NCI-H524 (cell line): ENCODE data around the gene SLC13A4.
"Not testable (repeated sequence)": the region's sequence is repeated elsewhere in the genome, so short reads cannot be mapped to it uniquely, and the experiment has no call there.

ENCODE experiments used
- DNase-seq, 2 experiments: peaks; one replicate each; lab custom pipeline; 2025; lab: John Stamatoyannopoulos, UW

Gene SLC13A4

GRCh38 chr7:135753616-135754413, 25.8 kb upstream of the SLC13A4 start:
- DNase-seq: no peak

- DNase-seq: no peak
Measured at GRCh38 chr7:135748770-135749169, 20.8 kb upstream of the SLC13A4 start, which contains the start of gene FAM180A. Gene FAM180A, minus strand, starts transcription at chr7:135748813. Its CDS starts 233 bp downstream, at chr7:135748580.

- no peak for DNase-seq
Measured at GRCh38 chr7:135747366-135747765, 19.4 kb upstream of the SLC13A4 start.

- no peak for DNase-seq
Measured at GRCh38 chr7:135745703-135746312, 17.8 kb upstream of the SLC13A4 start.

GRCh38 chr7:135744938-135745702, 17.1 kb upstream of the SLC13A4 start:
- DNase-seq: no peak

- no peak for DNase-seq
Measured at GRCh38 chr7:135743907-135744731, 16.1 kb upstream of the SLC13A4 start.

GRCh38 chr7:135742371-135742770, 14.4 kb upstream of the SLC13A4 start:
- no peak for DNase-seq

- DNase-seq: no peak
Measured at GRCh38 chr7:135741905-135742304, 13.9 kb upstream of the SLC13A4 start.

- DNase-seq: no peak
Measured at GRCh38 chr7:135740889-135741288, 12.9 kb upstream of the SLC13A4 start.

GRCh38 chr7:135737306-135737647, 9.3 kb upstream of the SLC13A4 start:
- DNase-seq: not testable (repeated sequence)

- no peak for DNase-seq
Measured at GRCh38 chr7:135736586-135737305, 8.8 kb upstream of the SLC13A4 start.

- DNase-seq: no peak
Measured at GRCh38 chr7:135734343-135734689, 6.3 kb upstream of the SLC13A4 start.

- DNase-seq: no peak
Measured at GRCh38 chr7:135733603-135734342, 5.8 kb upstream of the SLC13A4 start.

GRCh38 chr7:135731131-135731530, 3.1 kb upstream of the SLC13A4 start:
- DNase-seq: no peak

- no peak for DNase-seq
Measured at GRCh38 chr7:135729230-135729629, 1.2 kb upstream of the SLC13A4 start.

- no peak for DNase-seq
Measured at GRCh38 chr7:135726911-135727673, 894 bp downstream of the SLC13A4 start.

- peak in 1 of 2 experiments; percentile 25 for DNase-seq
Measured at GRCh38 chr7:135726276-135726788, 1.7 kb downstream of the SLC13A4 start.

- DNase-seq: no peak
Measured at GRCh38 chr7:135723411-135723810, 4.6 kb downstream of the SLC13A4 start.

- DNase-seq: no peak
Measured at GRCh38 chr7:135721198-135721820, 6.7 kb downstream of the SLC13A4 start.
